Measurements from ENCODE around the gene SENP6.
A peak's percentile ranks its signal among the peaks of the same experiment; 100 is the strongest.

Gene SENP6

GRCh38 chr6:75602246-75603105 lies 796 bp downstream of the SENP6 start (continued):
- peak; percentile 67 for TF ChIP-seq PATZ1 (tag by site-specific recombination; IDR thresholded peaks at IDR 0.05)

- Histone ChIP-seq H3K36me3 (ENCODE audit: control insufficient read depth in 2 of 2, insufficient read depth in 1 of 2, low read length in 2 of 2) (no peaks in the 10 kb centered on the region), H3K4me3 (ENCODE audit: low read depth, low read length) (peak overlapping the region; percentile 91), H3K27ac (ENCODE audit: extremely low read depth, low read depth, low read length) (peak overlapping the region; percentile 99), H3K9me3 (ENCODE audit: control insufficient read depth, insufficient read depth, low read depth, low read length) (no peaks in the 10 kb centered on the region), H3K4me1 (ENCODE audit: control insufficient read depth, insufficient read depth, low read length) (peaks cover 19% of the 10 kb centered on the region; the same call in 1 of the 2 replicates)
- no peak for TF ChIP-seq ZNF837 (tag by site-specific recombination; IDR thresholded peaks at IDR 0.05)
- TF ChIP-seq PRDM6 (tag by site-specific recombination; IDR thresholded peaks at IDR 0.05) = peak; percentile 94
- TF ChIP-seq MEIS1 (CRISPR knock-in tag; IDR thresholded peaks at IDR 0.05; ENCODE audit: borderline replicate concordance) = 0 out of 2 replicates have a peak, but pooled peaks have one; percentile 6
- ChIA-PET CTCF (interaction anchor here (0.6 kb wide), 1 partner anchor 33 kb away, joined by 3 read pairs; no protein-coding TSS in a partner anchor), POLR2A (interaction anchor here (0.6 to 3.1 kb wide), 8 partner anchors 10 to 123 kb away, joined by 3 to 13 read pairs (median 6); no protein-coding TSS in a partner anchor)
These were observed 1.4 kb downstream of the SENP6 start for GRCh38 chr6:75603106-75603420.

- H3K27ac ChIP-seq (ENCODE audit: extremely low read depth, low read depth, low read length) = peak overlapping the region; percentile 31
- POLR2A ChIA-PET = interaction anchor here (3.0 to 3.1 kb wide), 2 partner anchors 11 to 16 kb away, joined by 12 to 13 read pairs; no protein-coding TSS in a partner anchor
- TF ChIP-seq ZNF202 (tag by site-specific recombination; IDR thresholded peaks at IDR 0.05; ENCODE audit: borderline replicate concordance) = peak; percentile 94
- no peak for TF ChIP-seq ZXDB (tag by site-specific recombination; IDR thresholded peaks at IDR 0.05)
- peak; percentile 18; the same call in 1 of the 2 replicates for TF ChIP-seq ZNF600 (tag by site-specific recombination; IDR thresholded peaks at IDR 0.05)
These were observed 2.6 kb downstream of the SENP6 start for GRCh38 chr6:75604294-75604693.

GRCh38 chr6:75605635-75606034 lies 4.0 kb downstream of the SENP6 start:
- H3K4me1 ChIP-seq (ENCODE audit: control insufficient read depth, insufficient read depth, low read length) = peaks cover 28% of the 10 kb centered on the region
- H3K9me3 ChIP-seq (ENCODE audit: control insufficient read depth, insufficient read depth, low read depth, low read length) = no peaks in the 10 kb centered on the region
- CTCF ChIA-PET = no interaction called here
- POLR2A ChIA-PET = interaction anchor here (0.5 kb wide), 1 partner anchor 15 kb away, joined by 3 read pairs; no protein-coding TSS in a partner anchor
- no peaks in the 10 kb centered on the region for H3K36me3 ChIP-seq (ENCODE audit: control insufficient read depth in 2 of 2, insufficient read depth in 1 of 2, low read length in 2 of 2)
- no peak overlapping the region for H3K4me3 ChIP-seq (ENCODE audit: low read depth, low read length)
- H3K27ac ChIP-seq (ENCODE audit: extremely low read depth, low read depth, low read length) = no peak overlapping the region
- TF ChIP-seq TSHZ1 (tag by site-specific recombination; IDR thresholded peaks at IDR 0.05; ENCODE audit: borderline replicate concordance) = no peak
- peak; percentile 6; the same call in 1 of the 2 replicates for TF ChIP-seq OSR2 (tag by site-specific recombination; IDR thresholded peaks at IDR 0.05)
- no peak for TF ChIP-seq ZNF311 (tag by site-specific recombination; IDR thresholded peaks at IDR 0.05; ENCODE audit: borderline replicate concordance)
- TF ChIP-seq ZNF16 (tag by site-specific recombination; IDR thresholded peaks at IDR 0.05; ENCODE audit: low read depth) = no peak
- no peak for TF ChIP-seq ZFHX2 (tag by site-specific recombination; conservative IDR thresholded peaks at IDR 0.05)
- no peak for TF ChIP-seq SETDB1 (IDR thresholded peaks at IDR 0.05; ENCODE audit: insufficient read length, low read length)
- no peak for TF ChIP-seq ZNF501 (tag by site-specific recombination; IDR thresholded peaks at IDR 0.05)
- TF ChIP-seq ZNF670 (tag by site-specific recombination; IDR thresholded peaks at IDR 0.05; ENCODE audit: low read depth) = no peak
- no peak for TF ChIP-seq ZNF362 (tag by site-specific recombination; IDR thresholded peaks at IDR 0.05)
- TF ChIP-seq ZNF791 (tag by site-specific recombination; IDR thresholded peaks at IDR 0.05) = no peak
- no peak for TF ChIP-seq ZNF10 (tag by site-specific recombination; IDR thresholded peaks at IDR 0.05)
- TF ChIP-seq ZBTB48 (tag by site-specific recombination; IDR thresholded peaks at IDR 0.05) = no peak

More at GRCh38 chr6:75604294-75604693, 2.6 kb downstream of the SENP6 start:
- CTCF ChIA-PET = interaction anchor here (0.6 to 0.7 kb wide), 2 partner anchors 11 to 1734 kb away, joined by 3 to 4 read pairs; no protein-coding TSS in a partner anchor
- Histone ChIP-seq H3K4me1 (ENCODE audit: control insufficient read depth, insufficient read depth, low read length) (peaks cover 19% of the 10 kb centered on the region; the same call in 1 of the 2 replicates), H3K9me3 (ENCODE audit: control insufficient read depth, insufficient read depth, low read depth, low read length) (no peaks in the 10 kb centered on the region), H3K36me3 (ENCODE audit: control insufficient read depth in 2 of 2, insufficient read depth in 1 of 2, low read length in 2 of 2) (no peaks in the 10 kb centered on the region), H3K4me3 (ENCODE audit: low read depth, low read length) (peak overlapping the region; percentile 91)

Data from HEK293 (cell line).